H9 (cell line): ENCODE data around the gene TCTA. TPM values are rescaled to one million over a fixed set of nuclear protein-coding genes. Genes with fewer than 3 reads are reported as not detected.

Source experiments
- DNase-seq: peaks from one replicate; pipeline ENCODE4 v3.0.0-alpha.2; 2017
- H2AFZ ChIP-seq: one replicate; pipeline ENCODE4 v1.6.1; 2013; ENCODE audit warnings: mild to moderate bottlenecking, low read length, control low read depth, moderate library complexity
- H2AK5ac ChIP-seq: 2 replicates; pipeline ENCODE4 v1.6.1; 2013; ENCODE audit warnings: low read length, control low read depth, mixed read lengths; ENCODE audit not compliant: insufficient read length
- H2BK120ac ChIP-seq: one replicate; pipeline ENCODE4 v1.6.1; 2013; ENCODE audit warnings: low read depth, mild to moderate bottlenecking, low read length, control low read depth, inconsistent platforms; ENCODE audit not compliant: poor library complexity, severe bottlenecking
- H2BK12ac ChIP-seq: 2 replicates; pipeline ENCODE4 v1.6.1; 2013; ENCODE audit warnings: low read length, control low read depth, mixed read lengths, low read depth; ENCODE audit not compliant: insufficient read length
- H2BK15ac ChIP-seq: 2 replicates; pipeline ENCODE4 v1.6.1; 2013; ENCODE audit warnings: low read depth, low read length, control low read depth
- H2BK20ac ChIP-seq: one replicate; pipeline ENCODE4 v1.6.1; 2013; ENCODE audit warnings: low read depth, mild to moderate bottlenecking, low read length, control low read depth, inconsistent platforms; ENCODE audit not compliant: poor library complexity, severe bottlenecking
- H2BK5ac ChIP-seq: 2 replicates; pipeline ENCODE4 v1.6.1; 2013; ENCODE audit warnings: low read length, control low read depth, mixed read lengths; ENCODE audit not compliant: insufficient read length
- H3K14ac ChIP-seq: 2 replicates; pipeline ENCODE4 v1.6.1; 2013; ENCODE audit warnings: low read length, control low read depth; ENCODE audit not compliant: insufficient read depth
- H3K18ac ChIP-seq: 2 replicates; pipeline ENCODE4 v1.6.1; 2013; ENCODE audit warnings: low read depth, mild to moderate bottlenecking, mixed read lengths, low read length, control low read depth; ENCODE audit not compliant: insufficient read length
- H3K23ac ChIP-seq: 2 replicates; pipeline ENCODE4 v1.6.1; 2013; ENCODE audit warnings: low read length, control low read depth, mixed read lengths, low read depth; ENCODE audit not compliant: insufficient read length
- H3K23me2 ChIP-seq: 2 replicates; pipeline ENCODE4 v1.6.1; 2013; ENCODE audit warnings: low read depth, mild to moderate bottlenecking, mixed read lengths, low read length, control low read depth; ENCODE audit not compliant: insufficient read length, poor library complexity, severe bottlenecking
- H3K27ac ChIP-seq: 2 replicates; pipeline ENCODE4 v1.5.1; 2013; ENCODE audit warnings: low read length, control low read depth, mixed read lengths, low read depth; ENCODE audit not compliant: insufficient read length
- H3K27me3 ChIP-seq: 2 replicates; pipeline ENCODE4 v1.6.1; 2013; ENCODE audit warnings: low read length, control low read depth, inconsistent platforms; ENCODE audit not compliant: insufficient read depth
- H3K4ac ChIP-seq: 2 replicates; pipeline ENCODE4 v1.6.1; 2013; ENCODE audit warnings: low read depth, mild to moderate bottlenecking, control low read depth, inconsistent platforms, low read length, moderate library complexity
- H3K4me1 ChIP-seq: 2 replicates; pipeline ENCODE4 v1.6.1; 2013; ENCODE audit warnings: low read length, control low read depth, inconsistent platforms; ENCODE audit not compliant: insufficient read depth
- H3K4me2 ChIP-seq: 2 replicates; pipeline ENCODE4 v1.6.1; 2013; ENCODE audit warnings: low read length, control low read depth, mixed read lengths; ENCODE audit not compliant: insufficient read length, insufficient read depth
- H3K56ac ChIP-seq: 2 replicates; pipeline ENCODE4 v1.6.1; 2013; ENCODE audit warnings: low read depth, mild to moderate bottlenecking, mixed read lengths, low read length, control low read depth; ENCODE audit not compliant: insufficient read length
- H3K79me1 ChIP-seq: 2 replicates; pipeline ENCODE4 v1.6.1; 2013; ENCODE audit warnings: low read depth, mild to moderate bottlenecking, moderate library complexity, low read length, control low read depth, inconsistent platforms; ENCODE audit not compliant: insufficient read depth, poor library complexity, severe bottlenecking
- H3K79me2 ChIP-seq: 2 replicates; pipeline ENCODE4 v1.6.1; 2013; ENCODE audit warnings: low read length, control low read depth, inconsistent platforms; ENCODE audit not compliant: insufficient read depth
- H3K9ac ChIP-seq: 2 replicates; pipeline ENCODE4 v1.6.1; 2013; ENCODE audit warnings: low read length, control low read depth, mixed read lengths; ENCODE audit not compliant: insufficient read length; ENCODE audit errors: extremely low read depth
- H3K9me3 ChIP-seq: one replicate; pipeline ENCODE4 v1.6.1; 2013; ENCODE audit warnings: low read depth, low read length, inconsistent platforms; ENCODE audit not compliant: control insufficient read depth
- H3T11ph ChIP-seq: one replicate; pipeline ENCODE4 v1.6.1; 2013; ENCODE audit warnings: mild to moderate bottlenecking, low read length, control low read depth, inconsistent platforms
- H4K20me1 ChIP-seq: one replicate; pipeline ENCODE4 v1.6.1; 2013; ENCODE audit not compliant: control insufficient read depth, insufficient read length, insufficient read depth
- H4K5ac ChIP-seq: 2 replicates; pipeline ENCODE4 v1.6.1; 2013; ENCODE audit warnings: low read depth, mild to moderate bottlenecking, mixed read lengths, low read length, control low read depth; ENCODE audit not compliant: insufficient read length
- H4K8ac ChIP-seq: replicated peaks from 2 replicates; pipeline ENCODE4 v1.6.1; 2013; ENCODE audit warnings: low read length, control low read depth, mixed read lengths, low read depth; ENCODE audit not compliant: insufficient read length
- H4K91ac ChIP-seq: 2 replicates; pipeline ENCODE4 v1.6.1; 2013; ENCODE audit warnings: low read depth, mild to moderate bottlenecking, moderate library complexity, mixed read lengths, low read length, control low read depth; ENCODE audit not compliant: insufficient read length
- H3K27ac Mint-ChIP-seq, 3 experiments: 2 replicates in 2 of 3; 3 replicates in 1 of 3; pipeline ENCODE4 v1.8.0; 2020 to 2021; ENCODE audit warnings: mixed read lengths in 3 of 3, mild to moderate bottlenecking in 1 of 3, moderate library complexity in 1 of 3
- H3K27me3 Mint-ChIP-seq: 2 replicates; pipeline ENCODE4 v1.8.0; 2021; ENCODE audit warnings: low read depth, mild to moderate bottlenecking, moderate library complexity, mixed read lengths
- H3K36me3 Mint-ChIP-seq, 3 experiments: 2 replicates in 2 of 3; 3 replicates in 1 of 3; pipeline ENCODE4 v1.8.0; 2020 to 2021; ENCODE audit warnings: low read depth in 3 of 3, mixed read lengths in 3 of 3; ENCODE audit not compliant: insufficient read depth in 1 of 3
- H3K4me1 Mint-ChIP-seq, 2 experiments: 2 replicates each; pipeline ENCODE4 v1.8.0; 2020; ENCODE audit warnings: mixed read lengths in 2 of 2
- H3K4me3 Mint-ChIP-seq, 2 experiments: 2 replicates in 1 of 2; 3 replicates in 1 of 2; pipeline ENCODE4 v1.8.0; 2020 to 2021; ENCODE audit warnings: mild to moderate bottlenecking in 2 of 2, mixed read lengths in 2 of 2, moderate library complexity in 1 of 2
- H3K9me3 Mint-ChIP-seq, 2 experiments: 2 replicates in 1 of 2; 3 replicates in 1 of 2; pipeline ENCODE4 v1.8.0; 2020; ENCODE audit warnings: mild to moderate bottlenecking in 2 of 2, mixed read lengths in 2 of 2, moderate library complexity in 1 of 2
- WGBS: extraction: QIAGEN DNeasy Blood & Tissue Kit; methylation state at CpG from one replicate; pipeline ENCODE4 v1.1.7; 2013; ENCODE audit warnings: missing lambda C conversion rate, low lambda C conversion rate, mixed read lengths; ENCODE audit not compliant: insufficient read length; ENCODE audit errors: extremely low coverage; 5-methylcytosine and 5-hydroxymethylcytosine counted together
- total RNA-seq: library from RNA; stranded (reverse); gene quantifications from 2 replicates; pipeline ENCODE4 v1.2.1, GENCODE V29; 2021
- TF ChIP-seq, protein P1 (sequence below): fragments of 200-600 bp; sonication (generic); conservative IDR thresholded peaks from 3 replicates; pipeline ENCODE4 v1.8.0; 2021; ENCODE audit warnings: antibody characterized with exemption, mild to moderate bottlenecking

The TCTA gene
- total RNA-seq, 1 experiment from 2014 or later, result 11.2 TPM

GRCh38 chr3:49454458-49454857 is 42.2 kb downstream of the TCTA start:
- TF ChIP-seq, protein P1, sequence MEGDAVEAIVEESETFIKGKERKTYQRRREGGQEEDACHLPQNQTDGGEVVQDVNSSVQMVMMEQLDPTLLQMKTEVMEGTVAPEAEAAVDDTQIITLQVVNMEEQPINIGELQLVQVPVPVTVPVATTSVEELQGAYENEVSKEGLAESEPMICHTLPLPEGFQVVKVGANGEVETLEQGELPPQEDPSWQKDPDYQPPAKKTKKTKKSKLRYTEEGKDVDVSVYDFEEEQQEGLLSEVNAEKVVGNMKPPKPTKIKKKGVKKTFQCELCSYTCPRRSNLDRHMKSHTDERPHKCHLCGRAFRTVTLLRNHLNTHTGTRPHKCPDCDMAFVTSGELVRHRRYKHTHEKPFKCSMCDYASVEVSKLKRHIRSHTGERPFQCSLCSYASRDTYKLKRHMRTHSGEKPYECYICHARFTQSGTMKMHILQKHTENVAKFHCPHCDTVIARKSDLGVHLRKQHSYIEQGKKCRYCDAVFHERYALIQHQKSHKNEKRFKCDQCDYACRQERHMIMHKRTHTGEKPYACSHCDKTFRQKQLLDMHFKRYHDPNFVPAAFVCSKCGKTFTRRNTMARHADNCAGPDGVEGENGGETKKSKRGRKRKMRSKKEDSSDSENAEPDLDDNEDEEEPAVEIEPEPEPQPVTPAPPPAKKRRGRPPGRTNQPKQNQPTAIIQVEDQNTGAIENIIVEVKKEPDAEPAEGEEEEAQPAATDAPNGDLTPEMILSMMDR, result peak; percentile 70
- Histone ChIP-seq H2AFZ (no peak overlapping the region), H2BK5ac (no peak overlapping the region), H3K23me2 (no peaks in the 10 kb centered on the region), H2BK15ac (no peak overlapping the region), H3K27me3 (no peaks in the 10 kb centered on the region), H4K91ac (no peak overlapping the region), H3K27ac (no peak overlapping the region), H3K4me2 (no peak overlapping the region), H3K9ac (no peak overlapping the region), H3K18ac (no peak overlapping the region), H3K79me1 (no peaks in the 10 kb centered on the region), H3K4me1 (peaks cover 5% of the 10 kb centered on the region; the same call in 1 of the 2 replicates), H2BK12ac (no peak overlapping the region), H2BK120ac (no peak overlapping the region), H3K23ac (no peak overlapping the region), H2AK5ac (no peak overlapping the region), H4K5ac (no peak overlapping the region), H3K9me3 (no peaks in the 10 kb centered on the region), H3K14ac (no peak overlapping the region; the same call in 1 of the 2 replicates), H3K56ac (no peak overlapping the region), H3K4ac (no peak overlapping the region), H3K79me2 (no peaks in the 10 kb centered on the region), H4K20me1 (no peaks in the 10 kb centered on the region), H2BK20ac (no peak overlapping the region), H4K8ac (no peak overlapping the region), H3T11ph (no peak overlapping the region)
- Mint-ChIP-seq H3K4me1 (peaks cover 24 to 27% of the 10 kb centered on the region in 2 experiments), H3K27me3 (no peaks in the 10 kb centered on the region), H3K36me3 (no peaks in the 10 kb centered on the region), H3K9me3 (no peaks in the 10 kb centered on the region), H3K27ac (peak overlapping the region in 2 of 3 experiments; percentile 37 to 77; a peak in 3 of 7 replicates), H3K4me3 (peak overlapping the region in 1 of 2 experiments; percentile 10; a peak in 1 of 5 replicates)
- WGBS, result no CpG with 5 or more reads among the region's 2 CpGs
- DNase-seq, result peak; percentile 90
